HAP-1 (cell line): Measurements from ENCODE around the gene ZNF423.

Experiments
- DNase-seq, 2 experiments: peaks; one replicate each; pipeline ENCODE4 v3.0.0-alpha.2; 2016 to 2020; ENCODE audit warnings: low spot score in 2 of 2
- H3K27me3 ChIP-seq: fragments of 250-450 bp; sonication (Bioruptor Pico); 2 replicates; pipeline ENCODE4 v1.5.1; 2020; ENCODE audit warnings: low read depth, mild to moderate bottlenecking, moderate library complexity
- H3K36me3 ChIP-seq: fragments of 250-450 bp; sonication (Bioruptor Pico); replicated peaks from 2 replicates; pipeline ENCODE4 v1.5.1; 2020; ENCODE audit warnings: mild to moderate bottlenecking
- H3K4me1 ChIP-seq: fragments of 250-450 bp; sonication (Bioruptor Pico); 2 replicates; pipeline ENCODE4 v1.5.1; 2020; ENCODE audit warnings: mild to moderate bottlenecking
- H3K4me3 ChIP-seq: fragments of 250-450 bp; sonication (Bioruptor Pico); 2 replicates; pipeline ENCODE4 v1.5.1; 2020; ENCODE audit warnings: mild to moderate bottlenecking, moderate library complexity
- H3K9me3 ChIP-seq: fragments of 250-450 bp; sonication (Bioruptor Pico); 2 replicates; pipeline ENCODE4 v1.5.1; 2020; ENCODE audit warnings: mild to moderate bottlenecking, moderate library complexity
- in situ Hi-C: fragments of 300-500 bp; cut with MboI; formaldehyde crosslinking; loops from 3 replicates; pipeline ENCODE4 v1.14.3; 2020; ENCODE audit warnings: low sequenced_read_pairs, inconsistent platforms, mixed read lengths

ZNF423 gene

GRCh38 chr16:49747654-49748053 is 108.3 kb downstream of the ZNF423 start:
- no peaks in the 10 kb centered on the region for H3K4me1 ChIP-seq
- H3K27me3 ChIP-seq: no peaks in the 10 kb centered on the region
- H3K36me3 ChIP-seq: no peaks in the 10 kb centered on the region
- in situ Hi-C loops: no loop called here
- no peaks in the 10 kb centered on the region for H3K9me3 ChIP-seq
- DNase-seq: no peak
- H3K4me3 ChIP-seq: no peak overlapping the region

GRCh38 chr16:49746545-49746944 is 109.4 kb downstream of the ZNF423 start:
- DNase-seq: no peak
- H3K36me3 ChIP-seq: no peaks in the 10 kb centered on the region
- no peaks in the 10 kb centered on the region for H3K27me3 ChIP-seq
- H3K4me3 ChIP-seq: no peak overlapping the region
- H3K9me3 ChIP-seq: no peaks in the 10 kb centered on the region
- in situ Hi-C loops: no loop called here
- no peaks in the 10 kb centered on the region for H3K4me1 ChIP-seq

- H3K4me3 ChIP-seq: no peak overlapping the region
- no peaks in the 10 kb centered on the region for H3K36me3 ChIP-seq
- in situ Hi-C loops: no loop called here
- no peaks in the 10 kb centered on the region for H3K9me3 ChIP-seq
- no peak for DNase-seq
- no peaks in the 10 kb centered on the region for H3K4me1 ChIP-seq
- no peaks in the 10 kb centered on the region for H3K27me3 ChIP-seq
Observed at GRCh38 chr16:49745311-49745747, 110.6 kb downstream of the ZNF423 start.

GRCh38 chr16:49744244-49745220 is 111.4 kb downstream of the ZNF423 start:
- no peak for DNase-seq
- Histone ChIP-seq H3K27me3 (no peaks in the 10 kb centered on the region), H3K4me1 (no peaks in the 10 kb centered on the region), H3K9me3 (no peaks in the 10 kb centered on the region), H3K4me3 (no peak overlapping the region), H3K36me3 (no peaks in the 10 kb centered on the region)
- in situ Hi-C loops: no loop called here

GRCh38 chr16:49743658-49744057 is 112.3 kb downstream of the ZNF423 start:
- Histone ChIP-seq H3K36me3 (no peaks in the 10 kb centered on the region), H3K27me3 (no peaks in the 10 kb centered on the region)
- in situ Hi-C loops: no loop called here

GRCh38 chr16:49743203-49743464 is 112.8 kb downstream of the ZNF423 start:
- no peaks in the 10 kb centered on the region for H3K4me1 ChIP-seq
- no peaks in the 10 kb centered on the region for H3K9me3 ChIP-seq
- in situ Hi-C loops: no loop called here
- no peaks in the 10 kb centered on the region for H3K27me3 ChIP-seq
- no peaks in the 10 kb centered on the region for H3K36me3 ChIP-seq
- DNase-seq: no peak
- no peak overlapping the region for H3K4me3 ChIP-seq

More at GRCh38 chr16:49743658-49744057, 112.3 kb downstream of the ZNF423 start:
- Histone ChIP-seq H3K4me1 (no peaks in the 10 kb centered on the region), H3K9me3 (no peaks in the 10 kb centered on the region), H3K4me3 (no peak overlapping the region)
- no peak for DNase-seq

- in situ Hi-C loops: no loop called here
- H3K27me3 ChIP-seq: no peaks in the 10 kb centered on the region
- no peaks in the 10 kb centered on the region for H3K9me3 ChIP-seq
- H3K4me1 ChIP-seq: no peaks in the 10 kb centered on the region
- H3K4me3 ChIP-seq: no peak overlapping the region
- H3K36me3 ChIP-seq: no peaks in the 10 kb centered on the region
- no peak for DNase-seq
Observed at GRCh38 chr16:49742428-49743202, 113.3 kb downstream of the ZNF423 start.

- no peaks in the 10 kb centered on the region for H3K36me3 ChIP-seq
- H3K9me3 ChIP-seq: no peaks in the 10 kb centered on the region
- in situ Hi-C loops: no loop called here
- H3K27me3 ChIP-seq: no peaks in the 10 kb centered on the region
- DNase-seq: no peak
- no peaks in the 10 kb centered on the region for H3K4me1 ChIP-seq
- no peak overlapping the region for H3K4me3 ChIP-seq
Observed at GRCh38 chr16:49740256-49740655, 115.7 kb downstream of the ZNF423 start.

GRCh38 chr16:49739381-49739780 is 116.5 kb downstream of the ZNF423 start:
- DNase-seq: peak; percentile 14 to 51
- no peaks in the 10 kb centered on the region for H3K27me3 ChIP-seq
- in situ Hi-C loops: no loop called here
- H3K4me1 ChIP-seq: no peaks in the 10 kb centered on the region
- no peaks in the 10 kb centered on the region for H3K36me3 ChIP-seq
- H3K4me3 ChIP-seq: no peak overlapping the region
- no peaks in the 10 kb centered on the region for H3K9me3 ChIP-seq

- no peak for DNase-seq
- in situ Hi-C loops: no loop called here
- H3K9me3 ChIP-seq: no peaks in the 10 kb centered on the region
- H3K36me3 ChIP-seq: no peaks in the 10 kb centered on the region
- no peak overlapping the region for H3K4me3 ChIP-seq
- H3K27me3 ChIP-seq: no peaks in the 10 kb centered on the region
- no peaks in the 10 kb centered on the region for H3K4me1 ChIP-seq
Observed at GRCh38 chr16:49738832-49739231, 117.1 kb downstream of the ZNF423 start.

GRCh38 chr16:49738001-49738400 is 117.9 kb downstream of the ZNF423 start:
- in situ Hi-C loops: no loop called here
- H3K4me3 ChIP-seq: no peak overlapping the region
- H3K36me3 ChIP-seq: no peaks in the 10 kb centered on the region
- DNase-seq: no peak
- no peaks in the 10 kb centered on the region for H3K9me3 ChIP-seq
- no peaks in the 10 kb centered on the region for H3K4me1 ChIP-seq
- no peaks in the 10 kb centered on the region for H3K27me3 ChIP-seq

- no peaks in the 10 kb centered on the region for H3K27me3 ChIP-seq
- in situ Hi-C loops: no loop called here
- H3K9me3 ChIP-seq: no peaks in the 10 kb centered on the region
- DNase-seq: no peak
- no peaks in the 10 kb centered on the region for H3K36me3 ChIP-seq
- no peak overlapping the region for H3K4me3 ChIP-seq
- no peaks in the 10 kb centered on the region for H3K4me1 ChIP-seq
Observed at GRCh38 chr16:49737541-49737940, 118.4 kb downstream of the ZNF423 start.

GRCh38 chr16:49734331-49734730 is 121.6 kb downstream of the ZNF423 start:
- no peak for DNase-seq
- H3K4me3 ChIP-seq: no peak overlapping the region
- no peaks in the 10 kb centered on the region for H3K27me3 ChIP-seq
- H3K36me3 ChIP-seq: no peaks in the 10 kb centered on the region
- in situ Hi-C loops: no loop called here
- H3K9me3 ChIP-seq: no peaks in the 10 kb centered on the region
- H3K4me1 ChIP-seq: no peaks in the 10 kb centered on the region

- no peak for DNase-seq
- H3K27me3 ChIP-seq: no peaks in the 10 kb centered on the region
- no peaks in the 10 kb centered on the region for H3K4me1 ChIP-seq
- H3K9me3 ChIP-seq: no peaks in the 10 kb centered on the region
- no peaks in the 10 kb centered on the region for H3K36me3 ChIP-seq
- in situ Hi-C loops: no loop called here
- H3K4me3 ChIP-seq: no peak overlapping the region
Observed at GRCh38 chr16:49733313-49734009, 122.5 kb downstream of the ZNF423 start.
